AG10803 (cell line): ENCODE results near the gene COQ6.

ENCODE experiments used
- DNase-seq: peaks from one replicate; pipeline ENCODE4 v3.0.0; 2010; ENCODE audit warnings: low read depth
- H3K4me3 ChIP-seq: 2 replicates; pipeline ENCODE4 v1.5.1; 2011; ENCODE audit warnings: mild to moderate bottlenecking, low read length, control low read depth
- CTCF ChIP-seq: conservative IDR thresholded peaks from 2 replicates; pipeline ENCODE4 v1.5.1; 2011; ENCODE audit warnings: mild to moderate bottlenecking, low read length, control low read depth, inconsistent platforms

Gene COQ6

GRCh38 chr14:73935666-73936065 is 14.4 kb upstream of the COQ6 start:
- no peak overlapping the region for H3K4me3 ChIP-seq
- peak; percentile 40 for TF ChIP-seq CTCF
- DNase-seq: no peak

GRCh38 chr14:73936548-73936947 is 13.6 kb upstream of the COQ6 start:
- no peak for TF ChIP-seq CTCF
- DNase-seq: peak; percentile 3
- H3K4me3 ChIP-seq: no peak overlapping the region

- no peak for DNase-seq
- TF ChIP-seq CTCF: no peak
- H3K4me3 ChIP-seq: no peak overlapping the region
Measured at GRCh38 chr14:73937012-73937411, 13.1 kb upstream of the COQ6 start.

GRCh38 chr14:73942180-73942579 is 7.9 kb upstream of the COQ6 start:
- no peak for DNase-seq
- TF ChIP-seq CTCF: no peak

GRCh38 chr14:73943083-73943482 is 7.0 kb upstream of the COQ6 start:
- peak; percentile 75 for DNase-seq
- H3K4me3 ChIP-seq: no peak overlapping the region
- no peak for TF ChIP-seq CTCF

More at GRCh38 chr14:73942180-73942579, 7.9 kb upstream of the COQ6 start:
- no peak overlapping the region for H3K4me3 ChIP-seq

- no peak overlapping the region for H3K4me3 ChIP-seq
- no peak for DNase-seq
- TF ChIP-seq CTCF: no peak
Measured at GRCh38 chr14:73944432-73945158, 5.5 kb upstream of the COQ6 start.

GRCh38 chr14:73945159-73945670 is 4.9 kb upstream of the COQ6 start:
- TF ChIP-seq CTCF: no peak
- H3K4me3 ChIP-seq: no peak overlapping the region
- no peak for DNase-seq
